Measurements from ENCODE around the gene ACER1.

GRCh38 chr19:6357174-6357573 is 23.8 kb upstream of the ACER1 start:
- TF ChIP-seq CTCF (IDR thresholded peaks at IDR 0.05) = no peak
- TF ChIP-seq POLR2A (IDR thresholded peaks at IDR 0.05) = no peak

All from esophagus squamous epithelium (tissue), 4 donors.